SK-N-SH (cell line): ENCODE measurements around the gene RAB6B. TPM values are rescaled to one million over a fixed set of nuclear protein-coding genes. Genes with fewer than 3 reads are reported as not detected.

Source experiments
- CTCF ChIA-PET: fragments of 300-600, 350-600 bp; formaldehyde crosslinking; extraction: SDS; loops from one replicate; lab custom pipeline; 2021; lab: Yijun Ruan, JAX
- POLR2A ChIA-PET: fragments of 350-600 bp; sonication (Branson Sonifier 250); formaldehyde crosslinking; extraction: SDS; loops from one replicate; lab custom pipeline; 2020; ENCODE audit warnings: antibody characterized with exemption, inconsistent platforms; lab: Yijun Ruan, JAX
- DNase-seq: peaks from one replicate; pipeline ENCODE4 v3.0.0; 2012
- H2AFZ ChIP-seq: fragments of 200-600 bp; sonication (generic); 2 replicates; pipeline ENCODE4 v1.8.1; 2016; ENCODE audit warnings: antibody characterized with exemption, mild to moderate bottlenecking, low read depth
- H3F3A ChIP-seq: fragments of 200-600 bp; sonication (generic); replicated peaks from 2 replicates; pipeline ENCODE3; 2016; ENCODE audit warnings: antibody characterized with exemption, mild to moderate bottlenecking; ENCODE audit not compliant: insufficient read depth
- H3K27ac ChIP-seq, 2 experiments: fragments of 200-500 bp in 1 of 2; fragments of 200-600 bp in 1 of 2; sonication (Bioruptor generic) in 1 of 2; sonication (generic), shearing (Covaris generic) in 1 of 2; 2 replicates each; pipeline versions ENCODE4 v1.5.1 to v1.6.1; 2014 to 2016; ENCODE audit warnings: low read depth in 2 of 2, inconsistent platforms in 1 of 2, low read length in 1 of 2, mild to moderate bottlenecking in 1 of 2, mixed read lengths in 1 of 2
- H3K27me3 ChIP-seq: fragments of 200-600 bp; sonication (generic), shearing (Covaris generic); 2 replicates; pipeline ENCODE4 v1.6.1; 2016; ENCODE audit warnings: mixed run types; ENCODE audit not compliant: insufficient read depth
- H3K36me3 ChIP-seq, 2 experiments: fragments of 200-500 bp in 1 of 2; fragments of 200-600 bp in 1 of 2; sonication (Bioruptor generic) in 1 of 2; sonication (generic) in 1 of 2; replicated peaks in 1 of 2; 2 replicates each; pipeline versions ENCODE3 to v1.5.1; 2014 to 2016; ENCODE audit warnings: low read length in 1 of 2, mild to moderate bottlenecking in 1 of 2; ENCODE audit not compliant: insufficient read depth in 2 of 2, control insufficient read depth in 1 of 2
- H3K4me1 ChIP-seq, 2 experiments: fragments of 200-500 bp in 1 of 2; fragments of 200-600 bp in 1 of 2; sonication (Bioruptor generic) in 1 of 2; sonication (generic), shearing (Covaris generic) in 1 of 2; 2 replicates each; pipeline versions ENCODE4 v1.5.1 to v1.6.1; 2014 to 2016; ENCODE audit warnings: low read depth in 1 of 2, low read length in 1 of 2, mixed run types in 1 of 2; ENCODE audit not compliant: insufficient read depth in 2 of 2, control insufficient read depth in 1 of 2
- H3K4me2 ChIP-seq: fragments of 200-600 bp; sonication (generic), shearing (Covaris generic); 2 replicates; pipeline ENCODE4 v1.6.1; 2017; ENCODE audit warnings: mixed run types
- H3K4me3 ChIP-seq, 2 experiments: fragments of 200-500 bp in 1 of 2; fragments of 200-600 bp in 1 of 2; sonication (Bioruptor generic) in 1 of 2; sonication (generic), shearing (Covaris generic) in 1 of 2; 2 replicates each; pipeline versions ENCODE4 v1.5.1 to v1.8.1; 2014 to 2016; ENCODE audit warnings: low read depth in 2 of 2, inconsistent platforms in 1 of 2, low read length in 1 of 2, mild to moderate bottlenecking in 1 of 2, mixed read lengths in 1 of 2, moderate library complexity in 1 of 2
- H3K79me2 ChIP-seq: fragments of 200-600 bp; sonication (generic); 2 replicates; pipeline ENCODE4 v1.8.1; 2017; ENCODE audit warnings: mild to moderate bottlenecking; ENCODE audit not compliant: insufficient read depth
- H3K9ac ChIP-seq: fragments of 200-600 bp; sonication (generic); 2 replicates; pipeline ENCODE4 v1.6.1; 2017; ENCODE audit warnings: mixed run types
- H3K9me2 ChIP-seq: fragments of 200-600 bp; sonication (generic); 2 replicates; pipeline ENCODE4 v1.6.1; 2017; ENCODE audit warnings: mixed run types
- H3K9me3 ChIP-seq: fragments of 200-600 bp; sonication (generic); 2 replicates; pipeline ENCODE4 v1.6.1; 2017; ENCODE audit warnings: mixed run types, mild to moderate bottlenecking, moderate library complexity
- H4K20me1 ChIP-seq: fragments of 200-600 bp; sonication (generic); 2 replicates; pipeline ENCODE4 v1.6.1; 2017; ENCODE audit warnings: mild to moderate bottlenecking, mixed run types; ENCODE audit not compliant: insufficient read depth
- CTCF ChIP-seq: fragments of 200-600 bp; sonication (generic); IDR thresholded peaks from 2 replicates; pipeline ENCODE4 v1.6.1; 2017; ENCODE audit warnings: antibody characterized with exemption, mild to moderate bottlenecking, moderate library complexity
- EZH2phosphoT487 ChIP-seq: fragments of 200-600 bp; sonication (generic); IDR thresholded peaks from 2 replicates; pipeline ENCODE4 v1.6.1; 2017; ENCODE audit warnings: low read depth, mixed run types, mild to moderate bottlenecking, antibody characterized with exemption, moderate library complexity, borderline replicate concordance
- FOSL2 ChIP-seq: IDR thresholded peaks from 2 replicates; pipeline ENCODE4 v1.4.0; 2012; ENCODE audit warnings: low read depth, mild to moderate bottlenecking, moderate library complexity, borderline replicate concordance
- IRF3 ChIP-seq: fragments of 150-350 bp; IDR thresholded peaks from 2 replicates; pipeline ENCODE4 v1.6.1; 2016; ENCODE audit warnings: mild to moderate bottlenecking, low read depth, low read length
- MAX ChIP-seq: IDR thresholded peaks from 2 replicates; pipeline ENCODE4 v1.4.0; 2012; ENCODE audit warnings: low read depth
- MEF2A ChIP-seq: IDR thresholded peaks from 2 replicates; pipeline ENCODE4 v1.4.0; 2012; ENCODE audit warnings: low read depth, borderline replicate concordance
- MXI1 ChIP-seq: IDR thresholded peaks from 2 replicates; pipeline ENCODE4 v1.6.1; 2012; ENCODE audit warnings: mild to moderate bottlenecking, low read depth, low read length, improper control_type of control experiment
- POLR2AphosphoS5 ChIP-seq: IDR thresholded peaks from 2 replicates; pipeline ENCODE4 v1.6.1; 2012; ENCODE audit warnings: low read depth, low read length
- RCOR1 ChIP-seq: fragments of 150-350 bp; IDR thresholded peaks from 2 replicates; pipeline ENCODE4 v1.6.1; 2017; ENCODE audit warnings: antibody characterized with exemption, low read length
- RFX5 ChIP-seq: IDR thresholded peaks from 2 replicates; pipeline ENCODE4 v1.6.1; 2012; ENCODE audit warnings: mild to moderate bottlenecking, improper control_type of control experiment, low read length
- SIN3A ChIP-seq: IDR thresholded peaks from 2 replicates; pipeline ENCODE4 v1.6.1; 2012; ENCODE audit warnings: low read depth, mild to moderate bottlenecking, low read length, moderate library complexity, borderline replicate concordance
- TAF1 ChIP-seq: IDR thresholded peaks from 2 replicates; pipeline ENCODE4 v1.6.1; 2012; ENCODE audit warnings: low read depth, mild to moderate bottlenecking, low read length, moderate library complexity, borderline replicate concordance
- USF1 ChIP-seq: IDR thresholded peaks from 2 replicates; pipeline ENCODE4 v1.4.0; 2012; ENCODE audit warnings: low read depth, borderline replicate concordance
- WGBS: methylation state at CpG from one replicate; pipeline ENCODE4 v1.1.6; 2017; ENCODE audit warnings: low lambda C conversion rate; 5-methylcytosine and 5-hydroxymethylcytosine counted together
- polyA plus RNA-seq, 3 experiments: library from polyadenylated mRNA; depleted of rRNA; stranded (reverse); fragments of >200 nt; gene quantifications; 2 replicates each; pipeline ENCODE4 v1.2.3, GENCODE V29; 2012
- TF ChIP-seq, protein P1 (sequence below): IDR thresholded peaks from 2 replicates; pipeline ENCODE4 v1.4.0; 2012; ENCODE audit warnings: low read depth, borderline replicate concordance

RAB6B gene
- polyA plus RNA-seq, 1 of the 3 experiments (the other 2 are of a cell fraction), result 9.3 TPM

- no peaks in the 10 kb centered on the region for H3K9me3 ChIP-seq
- no peaks in the 10 kb centered on the region; a peak in 1 of 4 replicates for H3K4me1 ChIP-seq
- H2AFZ ChIP-seq, result no peak overlapping the region
- no peak overlapping the region for H3K4me3 ChIP-seq
- no peaks in the 10 kb centered on the region for H3K9me2 ChIP-seq
- no peaks in the 10 kb centered on the region; the same call in 1 of the 2 replicates for H3K27me3 ChIP-seq
- no peaks in the 10 kb centered on the region for H3K36me3 ChIP-seq
- H3K27ac ChIP-seq, result no peak overlapping the region
- no peak for DNase-seq
- H3K79me2 ChIP-seq, result no peaks in the 10 kb centered on the region
- no peak overlapping the region for H3K9ac ChIP-seq
- H4K20me1 ChIP-seq, result no peaks in the 10 kb centered on the region
- no peaks in the 10 kb centered on the region for H3F3A ChIP-seq
- CTCF ChIA-PET, result interaction anchor here (1.7 kb wide), 1 partner anchor 63 kb away, joined by 3 read pairs; no protein-coding TSS in a partner anchor
- no peak overlapping the region for H3K4me2 ChIP-seq
- TF ChIP-seq SIN3A (no peak), IRF3 (no peak), RFX5 (no peak), RCOR1 (no peak), MEF2A (no peak), MAX (no peak), TAF1 (no peak), USF1 (no peak)
- TF ChIP-seq, protein P1, sequence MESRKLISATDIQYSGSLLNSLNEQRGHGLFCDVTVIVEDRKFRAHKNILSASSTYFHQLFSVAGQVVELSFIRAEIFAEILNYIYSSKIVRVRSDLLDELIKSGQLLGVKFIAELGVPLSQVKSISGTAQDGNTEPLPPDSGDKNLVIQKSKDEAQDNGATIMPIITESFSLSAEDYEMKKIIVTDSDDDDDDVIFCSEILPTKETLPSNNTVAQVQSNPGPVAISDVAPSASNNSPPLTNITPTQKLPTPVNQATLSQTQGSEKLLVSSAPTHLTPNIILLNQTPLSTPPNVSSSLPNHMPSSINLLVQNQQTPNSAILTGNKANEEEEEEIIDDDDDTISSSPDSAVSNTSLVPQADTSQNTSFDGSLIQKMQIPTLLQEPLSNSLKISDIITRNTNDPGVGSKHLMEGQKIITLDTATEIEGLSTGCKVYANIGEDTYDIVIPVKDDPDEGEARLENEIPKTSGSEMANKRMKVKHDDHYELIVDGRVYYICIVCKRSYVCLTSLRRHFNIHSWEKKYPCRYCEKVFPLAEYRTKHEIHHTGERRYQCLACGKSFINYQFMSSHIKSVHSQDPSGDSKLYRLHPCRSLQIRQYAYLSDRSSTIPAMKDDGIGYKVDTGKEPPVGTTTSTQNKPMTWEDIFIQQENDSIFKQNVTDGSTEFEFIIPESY, result no peak
- 57% methylated on average over 1 of the region's 4 CpGs for WGBS
- POLR2A ChIA-PET, result no interaction called here
Measured at GRCh38 chr3:133880886-133881455, 14.7 kb downstream of the RAB6B start.

- POLR2A ChIA-PET, result no interaction called here
- TF ChIP-seq POLR2AphosphoS5 (no peak), EZH2phosphoT487 (no peak), TAF1 (no peak), CTCF (no peak), FOSL2 (no peak), USF1 (no peak), MXI1 (no peak)
- TF ChIP-seq, protein P1, result no peak
Measured at GRCh38 chr3:133880287-133880686, 15.4 kb downstream of the RAB6B start.

More at GRCh38 chr3:133880287-133880686, 15.4 kb downstream of the RAB6B start:
- H3K4me1 ChIP-seq, result no peaks in the 10 kb centered on the region; a peak in 1 of 4 replicates
- no peak overlapping the region for H3K9ac ChIP-seq
- no peak overlapping the region for H3K4me3 ChIP-seq
- no peak for DNase-seq
- H3K4me2 ChIP-seq, result no peak overlapping the region
- H4K20me1 ChIP-seq, result no peaks in the 10 kb centered on the region
- H3K9me2 ChIP-seq, result no peaks in the 10 kb centered on the region
- CTCF ChIA-PET, result interaction anchor here (0.8 to 1.1 kb wide), 2 partner anchors 11 to 62 kb away, joined by 3 read pairs; no protein-coding TSS in a partner anchor
- 35% methylated on average over 2 of the region's 5 CpGs for WGBS
- no peaks in the 10 kb centered on the region for H3K79me2 ChIP-seq
- no peaks in the 10 kb centered on the region for H3K36me3 ChIP-seq
- no peaks in the 10 kb centered on the region for H3F3A ChIP-seq
- no peak overlapping the region for H2AFZ ChIP-seq
- no peaks in the 10 kb centered on the region for H3K9me3 ChIP-seq
- H3K27me3 ChIP-seq, result no peaks in the 10 kb centered on the region
- H3K27ac ChIP-seq, result no peak overlapping the region
